Measurements from ENCODE around the gene SND1.

SND1 gene

GRCh38 chr7:128063088-128063487 is 411.1 kb downstream of the SND1 start:
- DNase-seq: no peak

DNA sequence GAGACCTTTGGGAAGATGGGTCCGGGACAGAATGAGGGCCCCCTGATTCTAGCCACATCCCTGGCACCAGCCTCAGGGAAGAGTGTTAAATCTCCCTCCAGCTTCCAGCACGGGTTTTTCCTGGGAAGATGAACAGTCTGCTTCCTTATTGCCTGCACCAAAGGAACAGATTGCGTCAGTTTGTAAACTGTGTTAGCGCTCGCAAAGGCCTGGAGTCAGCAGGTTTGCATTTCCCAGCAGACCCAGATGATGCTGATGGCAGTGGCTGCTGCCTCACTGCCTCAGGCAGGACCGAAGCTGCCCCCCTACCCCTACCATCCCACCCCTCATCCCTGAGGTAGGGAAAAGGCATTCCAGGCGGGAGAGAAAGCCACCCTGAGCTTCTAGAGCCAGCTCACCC is 413.9 kb downstream of the SND1 start:
- no peak for DNase-seq

DNA sequence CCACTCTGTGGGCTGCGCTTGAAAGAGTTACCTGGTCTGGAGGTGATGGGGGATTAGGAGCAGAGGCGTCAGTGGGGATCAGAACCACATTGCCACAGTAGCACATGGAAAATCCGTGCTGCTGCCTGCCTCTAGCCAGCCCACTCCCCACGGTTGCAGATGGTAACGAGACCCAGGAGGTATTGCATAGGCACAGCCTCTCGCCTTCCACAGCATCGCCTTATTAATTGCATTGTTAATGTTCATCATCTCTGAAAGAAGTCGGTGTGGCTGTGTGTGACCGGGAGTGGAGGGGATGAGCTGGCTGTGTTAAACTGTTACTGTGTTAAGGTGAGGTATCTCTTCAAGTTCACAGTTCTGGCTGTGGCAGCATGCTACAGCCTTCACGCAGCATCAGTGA is 414.4 kb downstream of the SND1 start:
- no peak for DNase-seq

GRCh38 chr7:128066858-128067257 is 414.9 kb downstream of the SND1 start:
- no peak for DNase-seq

DNA sequence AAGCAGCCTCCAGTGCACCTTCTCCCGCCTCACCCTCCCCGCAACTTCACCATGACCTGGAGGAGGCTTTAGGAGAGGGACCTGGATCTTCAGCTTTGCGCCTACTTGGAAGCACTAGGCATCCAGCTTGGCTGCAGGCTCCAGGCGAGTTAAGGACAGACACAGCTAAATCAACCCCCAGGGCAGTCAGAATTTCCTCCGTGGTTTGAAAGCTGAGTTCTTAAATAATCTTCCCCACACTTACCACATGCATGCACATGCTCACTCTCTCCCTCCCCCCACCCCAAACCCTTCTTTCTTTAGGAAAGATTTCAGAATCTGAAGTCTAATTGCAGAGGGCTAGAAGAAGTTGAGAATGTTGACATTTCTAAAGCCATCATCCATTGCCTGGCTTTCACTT is 416.0 kb downstream of the SND1 start:
- DNase-seq: no peak

DNA sequence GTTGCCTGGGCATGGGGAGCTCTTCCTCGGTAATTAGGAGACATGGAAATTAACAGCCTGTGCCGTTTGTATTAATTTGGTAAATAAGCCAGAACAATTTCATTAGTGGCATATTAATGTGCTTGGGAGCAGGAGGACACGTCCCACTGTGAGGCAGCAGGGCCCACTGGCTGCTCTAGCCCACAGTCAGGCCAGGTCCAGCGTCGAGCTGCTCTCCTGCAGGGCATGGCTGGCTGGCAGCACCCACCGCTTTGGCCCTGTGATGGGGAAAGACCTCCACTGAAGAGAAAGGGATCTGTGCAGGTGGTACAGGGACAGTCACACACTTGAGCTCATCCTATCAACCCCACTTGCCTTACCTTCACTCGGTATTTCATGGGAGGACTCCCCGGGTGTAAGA is 416.8 kb downstream of the SND1 start:
- no peak for DNase-seq

DNA sequence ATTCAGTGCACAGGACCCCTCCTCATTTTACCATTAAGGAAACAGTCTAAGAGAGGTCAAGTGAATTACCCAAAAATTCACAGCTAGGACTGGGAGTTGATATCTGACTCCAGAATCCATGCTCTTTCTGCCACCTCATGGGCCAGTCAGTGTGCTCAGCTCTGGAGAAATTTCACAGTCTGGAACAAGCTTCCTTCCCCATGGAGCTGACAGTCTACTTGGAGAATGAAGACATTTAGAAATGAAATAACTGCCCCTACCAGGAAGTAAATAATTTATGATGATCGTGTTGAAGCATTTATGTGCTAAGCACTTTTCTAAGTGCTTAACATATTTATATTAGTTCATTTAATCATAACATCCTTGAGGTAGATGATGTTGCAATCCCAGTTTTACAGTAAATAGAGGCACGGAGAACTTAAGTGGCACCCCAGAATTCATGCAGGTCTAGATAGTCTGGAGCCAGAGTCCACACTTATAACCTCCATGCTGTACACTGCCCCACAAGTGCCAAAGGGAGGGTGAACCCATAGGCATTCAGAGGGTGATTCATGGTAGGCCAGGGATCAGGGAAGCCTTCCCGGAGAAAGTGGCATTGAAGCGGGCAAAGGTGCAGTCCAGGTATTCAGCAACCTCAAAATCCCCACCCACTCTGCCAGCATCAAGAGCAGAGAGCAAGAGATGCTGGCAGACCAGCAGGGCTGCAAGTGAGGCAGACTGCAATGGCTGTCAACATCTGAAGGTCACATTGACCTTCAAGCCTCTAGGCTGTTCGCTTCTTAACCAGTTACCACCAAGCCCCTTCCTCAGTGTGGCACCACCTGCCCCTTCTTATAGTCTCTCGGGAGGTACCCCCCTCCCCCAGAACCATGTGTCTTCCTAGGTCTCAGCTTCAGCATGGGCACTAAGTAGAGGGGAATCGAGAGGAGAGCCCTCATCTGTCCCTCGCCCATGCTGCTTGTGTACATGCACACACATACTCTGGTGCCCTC is 417.7 kb downstream of the SND1 start:
- DNase-seq: no peak

DNA sequence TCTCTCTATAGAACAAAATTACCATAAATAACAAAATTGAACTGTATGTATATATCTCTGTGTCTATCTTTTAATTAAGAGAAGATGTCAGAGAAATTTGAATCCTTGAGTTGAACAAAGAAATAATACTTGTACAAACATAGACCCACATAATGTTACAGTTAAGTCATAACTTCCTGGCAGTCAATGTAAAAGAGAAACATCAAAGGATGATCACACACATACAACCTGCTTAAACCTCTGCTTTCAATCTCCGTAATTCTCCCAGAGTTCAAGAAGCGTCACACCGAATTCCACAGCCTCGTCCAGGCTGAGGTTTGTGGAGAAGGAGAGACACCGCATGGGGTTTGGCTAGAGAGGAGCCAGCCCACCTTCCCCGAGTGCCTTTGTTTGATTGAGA is 419.4 kb downstream of the SND1 start:
- no peak for DNase-seq

DNA sequence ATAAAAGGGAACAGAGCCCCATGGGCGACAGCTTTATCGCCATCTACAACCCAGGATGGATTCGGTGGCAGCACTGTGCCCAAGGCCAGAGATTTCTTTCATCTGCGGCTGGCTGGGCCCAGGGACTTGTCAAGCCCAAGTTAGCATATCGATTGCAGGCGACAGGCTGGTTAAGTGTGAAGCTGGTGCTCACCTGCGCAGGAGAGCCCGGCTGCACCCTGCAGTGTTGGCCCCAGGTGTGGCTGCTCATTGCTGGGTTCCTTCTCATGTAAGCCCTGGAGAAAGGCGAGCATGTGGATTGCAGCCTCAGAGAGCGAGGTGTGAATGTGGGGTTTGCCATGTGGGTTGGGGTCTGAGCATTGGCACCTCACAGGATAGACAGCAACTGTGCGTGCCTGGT is 419.8 kb downstream of the SND1 start:
- DNase-seq: no peak

DNA sequence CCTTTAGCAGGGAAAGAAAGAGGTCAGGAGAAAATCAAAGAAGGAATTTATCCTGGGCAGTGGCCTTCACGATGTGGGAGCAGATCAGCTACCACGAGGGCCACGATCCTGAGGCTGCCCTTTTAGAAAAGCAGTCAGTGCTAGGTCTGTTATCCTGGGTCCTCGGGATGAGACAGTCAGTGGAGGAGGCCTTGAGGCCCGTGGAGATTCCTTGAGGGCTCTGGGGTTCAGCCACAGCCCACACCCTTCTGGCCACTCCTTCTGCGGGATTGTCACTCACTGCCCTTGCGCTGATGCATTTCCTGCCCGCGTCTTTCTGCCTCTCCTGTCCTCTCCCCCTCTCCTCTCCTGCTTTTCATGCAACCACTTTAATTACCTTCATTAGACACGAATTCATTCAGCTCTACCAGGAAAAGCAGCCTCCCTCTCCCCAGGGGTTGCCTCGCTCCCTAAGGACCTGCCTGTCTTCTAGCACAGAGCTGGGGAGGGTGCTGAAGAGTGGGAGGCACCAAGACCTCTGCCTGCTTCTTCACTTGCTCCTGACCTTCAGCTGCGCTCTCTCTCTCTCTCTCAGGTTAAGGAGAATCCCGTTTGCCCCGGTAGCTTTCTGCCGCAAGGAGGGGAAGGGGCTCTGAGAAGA is 421.8 kb downstream of the SND1 start:
- no peak for DNase-seq

DNA sequence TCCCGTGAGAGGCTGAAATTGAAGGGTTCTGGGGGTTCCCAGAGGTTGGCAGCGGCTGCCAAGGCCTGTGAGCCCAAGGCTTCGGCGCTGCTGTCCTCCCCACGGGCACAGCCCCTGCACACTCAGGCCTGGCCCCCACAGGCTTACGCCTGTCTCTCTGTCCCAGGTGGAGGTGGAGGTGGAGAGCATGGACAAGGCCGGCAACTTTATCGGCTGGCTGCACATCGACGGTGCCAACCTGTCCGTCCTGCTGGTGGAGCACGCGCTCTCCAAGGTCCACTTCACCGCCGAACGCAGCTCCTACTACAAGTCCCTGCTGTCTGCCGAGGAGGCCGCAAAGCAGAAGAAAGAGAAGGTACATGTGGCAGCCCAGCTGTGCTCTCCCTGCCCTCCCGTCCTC is 422.3 kb downstream of the SND1 start:
- no peak for DNase-seq

DNA sequence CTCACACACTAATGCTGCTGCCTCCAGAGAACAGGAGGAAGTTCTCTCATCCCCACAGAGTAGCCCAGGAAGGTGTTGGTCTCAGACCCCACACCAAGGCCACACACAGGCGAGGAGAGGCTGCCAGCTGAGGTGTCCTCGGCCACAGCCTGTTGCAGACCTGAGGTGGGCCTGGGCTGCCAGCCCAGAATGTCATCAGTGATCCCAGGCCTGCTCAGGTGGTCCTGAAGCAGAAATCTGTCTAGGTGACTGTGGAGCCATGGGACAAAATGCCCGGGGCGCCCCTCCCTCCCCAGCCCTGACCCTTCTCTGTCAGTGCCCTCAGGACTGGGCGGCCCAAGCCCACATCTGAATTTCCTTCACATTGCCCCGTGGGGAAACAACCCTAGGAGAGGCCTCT is 422.7 kb downstream of the SND1 start:
- no peak for DNase-seq

- DNase-seq: no peak
Observed at GRCh38 chr7:128075242-128076095, 423.5 kb downstream of the SND1 start.

- no peak for DNase-seq
Observed at GRCh38 chr7:128076196-128076795, 424.3 kb downstream of the SND1 start.

- DNase-seq: no peak
Observed at GRCh38 chr7:128076796-128077271, 424.8 kb downstream of the SND1 start.

DNA sequence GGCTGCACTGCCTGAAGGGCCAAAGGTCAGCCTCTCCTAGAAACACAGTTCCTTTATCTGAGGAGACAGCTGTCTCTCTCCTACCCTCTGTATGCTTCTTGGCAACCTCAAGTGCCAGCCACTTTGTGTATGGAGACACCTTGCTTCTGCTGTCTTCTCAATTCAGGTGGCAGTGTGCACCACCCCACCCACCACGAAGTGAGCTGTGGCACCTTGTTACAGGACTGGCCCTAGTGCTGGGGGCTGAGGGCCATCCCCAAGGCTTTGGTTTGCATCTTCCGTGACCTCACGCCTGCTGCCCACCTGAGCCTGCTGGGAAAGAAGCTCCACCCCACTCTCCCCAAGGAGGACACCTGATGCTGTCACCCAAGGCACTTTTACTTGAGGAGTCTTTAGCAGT is 426.3 kb downstream of the SND1 start:
- no peak for DNase-seq

DNA sequence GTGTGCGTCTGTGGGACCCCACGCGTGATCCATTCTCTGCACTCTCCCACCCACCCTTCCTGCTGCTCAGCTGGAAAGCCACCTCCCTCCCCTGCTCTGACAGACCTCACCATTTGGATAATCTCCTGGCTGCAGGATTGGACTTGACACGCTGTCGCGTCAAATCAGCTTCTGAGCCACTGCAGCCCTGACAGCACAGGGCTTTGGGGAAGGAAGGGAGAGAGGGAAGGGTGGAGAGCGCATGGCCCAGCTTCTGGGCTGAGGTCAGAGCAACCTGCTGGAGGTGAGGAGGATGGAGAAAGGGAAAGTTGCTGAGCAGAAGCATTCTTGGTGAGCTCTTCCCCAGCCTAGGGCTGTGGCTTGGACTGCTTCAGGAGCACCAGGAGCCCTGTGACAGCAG is 428.2 kb downstream of the SND1 start:
- DNase-seq: no peak

DNA sequence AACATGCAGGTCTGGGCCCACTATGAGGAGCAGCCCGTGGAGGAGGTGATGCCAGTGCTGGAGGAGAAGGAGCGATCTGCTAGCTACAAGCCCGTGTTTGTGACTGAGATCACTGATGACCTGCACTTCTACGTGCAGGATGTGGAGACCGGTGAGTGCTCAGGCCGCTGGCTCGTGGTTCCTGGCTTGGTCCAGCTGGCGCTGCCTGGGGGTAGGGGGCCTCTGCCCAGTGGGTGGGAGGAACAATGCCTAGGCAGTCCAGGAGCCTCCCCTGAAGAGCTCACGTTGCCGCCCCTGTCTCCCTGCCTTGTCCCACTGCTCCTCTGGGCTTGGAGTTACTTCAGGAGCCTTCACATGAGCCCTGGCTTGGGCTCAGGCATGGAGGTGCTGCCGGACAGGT is 429.4 kb downstream of the SND1 start:
- DNase-seq: no peak

GRCh38 chr7:128081808-128082207 is 429.8 kb downstream of the SND1 start:
- no peak for DNase-seq

- no peak for DNase-seq
Observed at GRCh38 chr7:128082431-128082830, 430.4 kb downstream of the SND1 start.

GRCh38 chr7:128084896-128085608 is 433.1 kb downstream of the SND1 start:
- no peak for DNase-seq

DNA sequence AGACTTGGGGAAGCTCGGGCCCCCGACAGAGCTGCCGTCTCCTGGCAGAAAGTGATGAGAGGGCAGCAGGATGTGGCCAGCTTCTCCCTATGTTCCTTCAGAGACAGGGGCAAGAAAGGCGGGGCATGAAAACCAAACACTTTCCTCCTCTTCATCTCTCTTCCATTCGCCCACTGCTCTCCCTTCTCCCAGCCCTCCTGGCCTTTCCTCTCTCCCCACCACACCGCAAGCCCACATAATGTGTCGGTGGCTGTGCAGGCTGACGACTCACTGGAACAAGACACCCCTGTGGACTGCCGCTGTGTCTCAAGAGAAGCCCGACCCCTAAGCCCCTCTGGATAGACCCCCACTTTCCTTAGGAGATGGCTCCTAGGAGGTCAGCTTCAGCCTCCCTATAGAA is 438.5 kb downstream of the SND1 start:
- no peak for DNase-seq
